NCI-H345 treated with DMSO at 0.1 percent for 48 hours (cell line): ENCODE results near the gene ANKIB1.

Source experiments
- DNase-seq: peaks from one replicate; lab custom pipeline; 2025; ENCODE audit not compliant: unreplicated experiment; lab: John Stamatoyannopoulos, UW

The ANKIB1 gene

DNA sequence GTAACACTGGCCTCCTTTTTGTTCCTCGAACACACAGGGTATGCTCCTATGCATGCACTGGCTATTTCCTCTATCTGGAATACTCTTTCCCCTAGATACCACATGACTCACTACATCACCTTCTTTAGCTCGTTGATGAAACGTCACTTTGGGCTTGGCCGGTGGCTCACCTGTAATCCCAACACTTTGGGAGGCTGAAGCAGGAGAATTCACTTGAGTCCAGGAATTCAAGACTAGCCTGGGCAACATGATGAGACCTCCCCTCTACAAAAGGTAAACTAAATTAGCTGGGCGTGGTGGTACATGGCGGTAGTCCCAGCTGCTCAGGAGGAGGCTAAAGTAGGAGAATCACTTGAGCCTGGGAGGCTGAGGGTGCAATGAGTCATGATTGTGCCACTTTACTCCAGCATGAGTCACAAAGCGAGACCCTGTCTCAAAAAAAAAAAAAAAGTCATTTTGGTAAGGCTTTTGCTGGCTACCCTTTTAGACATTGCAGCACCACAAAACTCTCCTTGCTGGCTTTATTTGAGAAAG is 14.5 kb downstream of the ANKIB1 start:
- no peak for DNase-seq

DNA sequence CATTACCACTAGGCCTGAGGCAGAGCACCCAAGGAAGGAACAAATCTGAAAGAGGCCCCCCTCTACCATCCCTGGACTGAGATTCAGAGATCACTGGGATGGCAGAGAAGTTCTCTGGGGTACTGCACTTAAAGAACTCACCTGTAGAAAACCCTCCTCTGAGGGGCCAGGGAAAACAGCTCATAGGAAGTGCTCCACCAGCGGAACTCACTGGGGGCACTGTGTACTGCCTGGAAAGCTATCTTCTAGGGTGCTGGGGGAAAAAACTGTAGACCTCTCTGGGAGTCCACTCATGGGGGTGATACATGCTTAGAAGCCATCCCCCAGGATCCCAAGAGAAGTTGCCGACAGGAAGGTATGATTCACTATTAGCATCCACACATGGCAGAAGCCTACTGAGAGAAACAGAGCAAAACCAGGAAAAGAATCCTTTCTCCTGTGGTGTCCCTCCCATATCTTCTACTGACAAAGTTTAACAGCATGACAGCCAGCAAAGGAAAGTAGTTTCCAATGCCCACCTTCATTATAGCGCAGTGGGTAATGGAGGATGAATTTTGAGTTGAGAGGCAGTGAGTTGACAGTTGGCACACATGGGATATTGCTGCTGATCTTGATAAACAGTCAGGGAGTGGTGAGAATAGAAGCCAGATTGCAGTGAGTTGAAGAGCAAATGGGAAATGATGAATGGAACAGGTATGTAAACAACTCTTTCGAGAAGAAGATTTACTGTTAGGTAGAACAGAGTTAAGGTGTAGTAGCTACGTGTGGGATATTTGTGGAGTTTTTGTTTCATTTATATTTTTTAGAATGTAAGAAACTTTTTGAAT is 20.9 kb downstream of the ANKIB1 start:
- DNase-seq = no peak

DNA sequence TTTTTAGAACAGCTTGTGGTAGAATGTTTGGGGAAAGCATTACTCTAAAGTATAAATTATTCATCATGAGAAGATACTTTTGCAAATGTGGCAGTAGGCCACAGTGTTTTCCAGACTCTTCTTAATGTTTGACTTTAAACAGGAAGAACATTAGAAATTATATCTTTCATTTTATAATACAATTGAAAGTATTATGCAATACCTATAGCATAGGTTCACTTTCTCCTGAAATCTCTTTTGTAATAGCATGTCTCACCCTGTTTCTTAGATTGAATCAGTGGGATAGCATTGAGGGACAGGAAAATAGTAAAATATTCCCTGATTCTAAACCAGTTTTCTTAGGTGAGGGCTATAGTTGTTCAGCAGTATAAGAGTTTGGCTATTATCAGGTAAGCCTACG is 23.1 kb downstream of the ANKIB1 start:
- DNase-seq = no peak

DNA sequence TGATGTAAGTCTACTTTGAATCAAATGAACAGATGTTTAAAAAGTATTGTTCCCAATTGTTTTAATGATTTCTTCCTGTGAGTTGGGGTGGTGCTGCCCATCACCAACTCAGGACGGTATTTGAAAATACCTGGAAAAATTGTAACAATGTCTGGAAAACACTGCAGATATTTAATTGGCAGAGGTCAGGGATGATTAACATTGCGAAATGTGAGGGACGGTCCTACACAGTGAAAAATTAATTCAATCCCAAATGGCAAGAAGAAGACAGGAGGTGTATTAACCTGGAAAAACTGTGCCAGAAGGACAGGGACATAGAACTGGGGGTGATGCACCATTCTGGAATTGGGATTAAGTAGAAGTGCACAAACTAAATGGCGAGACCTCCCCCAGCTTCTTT is 29.6 kb downstream of the ANKIB1 start:
- no peak for DNase-seq

DNA sequence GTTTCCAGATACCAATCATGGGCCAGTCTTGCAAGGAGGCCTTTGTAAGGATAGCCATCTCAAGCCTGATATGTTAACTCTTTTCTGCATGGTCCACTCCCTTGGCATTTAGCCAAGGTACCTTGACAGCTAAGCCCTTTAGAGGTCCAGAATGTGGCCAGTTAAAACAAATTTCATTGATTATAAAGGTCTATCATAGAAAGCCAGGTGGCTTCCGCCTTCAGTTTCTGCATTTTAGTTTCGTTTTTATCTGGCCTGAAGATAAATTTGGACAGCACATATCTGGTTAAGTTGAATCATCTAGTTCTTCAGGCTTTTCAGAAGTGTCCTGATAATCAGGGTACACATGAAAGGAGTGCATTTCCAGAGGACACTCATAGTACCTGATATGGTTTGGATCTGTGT is 30.7 kb downstream of the ANKIB1 start:
- no peak for DNase-seq

DNA sequence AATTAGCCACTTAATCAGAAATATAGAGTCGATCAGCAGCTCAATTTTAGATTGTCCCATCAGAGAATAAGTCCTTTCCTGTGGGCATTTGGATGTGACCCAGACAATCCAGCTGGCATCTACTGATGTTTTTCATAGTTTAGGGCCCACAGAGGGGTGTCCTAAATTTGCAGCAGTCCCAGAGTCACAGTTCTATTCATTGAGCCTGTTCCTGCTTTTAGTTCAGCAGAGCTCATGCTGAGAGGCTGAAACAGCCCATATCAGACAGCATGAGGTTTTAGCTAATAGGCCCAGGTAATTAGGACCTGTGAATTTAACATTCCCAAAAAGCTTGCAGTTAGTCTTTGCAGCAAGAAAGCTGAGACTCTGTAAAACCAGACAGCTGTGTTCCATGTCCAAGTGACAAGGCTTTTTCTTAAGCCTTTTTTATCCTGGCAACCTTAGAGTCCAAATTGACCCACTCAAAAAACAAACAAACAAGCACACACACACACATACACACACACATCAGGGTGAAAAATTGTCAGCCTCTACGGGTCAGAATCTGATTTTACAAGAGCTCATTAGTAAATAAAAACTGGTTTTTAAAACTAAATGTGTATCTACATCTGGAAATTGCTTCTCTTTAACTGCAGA is 33.7 kb downstream of the ANKIB1 start:
- DNase-seq = no peak

DNA sequence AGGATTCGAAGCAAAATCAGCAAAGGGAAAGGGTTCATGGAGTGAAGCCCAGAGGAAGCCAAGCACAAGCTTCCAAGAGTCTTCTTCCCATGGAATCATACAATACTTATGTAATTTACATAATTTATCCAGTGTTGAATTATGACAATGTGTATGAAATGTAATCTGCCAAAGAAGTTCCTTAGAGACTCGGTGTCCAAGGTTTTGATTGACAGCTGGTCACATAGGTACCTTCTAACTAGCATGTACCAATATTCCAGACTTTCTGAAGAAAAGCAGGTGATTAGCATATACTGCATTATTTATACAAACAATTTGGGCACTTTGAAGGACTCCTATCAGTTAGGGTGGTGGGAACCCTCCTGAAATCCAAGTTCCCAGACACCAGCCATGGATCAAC is 35.3 kb downstream of the ANKIB1 start:
- no peak for DNase-seq

DNA sequence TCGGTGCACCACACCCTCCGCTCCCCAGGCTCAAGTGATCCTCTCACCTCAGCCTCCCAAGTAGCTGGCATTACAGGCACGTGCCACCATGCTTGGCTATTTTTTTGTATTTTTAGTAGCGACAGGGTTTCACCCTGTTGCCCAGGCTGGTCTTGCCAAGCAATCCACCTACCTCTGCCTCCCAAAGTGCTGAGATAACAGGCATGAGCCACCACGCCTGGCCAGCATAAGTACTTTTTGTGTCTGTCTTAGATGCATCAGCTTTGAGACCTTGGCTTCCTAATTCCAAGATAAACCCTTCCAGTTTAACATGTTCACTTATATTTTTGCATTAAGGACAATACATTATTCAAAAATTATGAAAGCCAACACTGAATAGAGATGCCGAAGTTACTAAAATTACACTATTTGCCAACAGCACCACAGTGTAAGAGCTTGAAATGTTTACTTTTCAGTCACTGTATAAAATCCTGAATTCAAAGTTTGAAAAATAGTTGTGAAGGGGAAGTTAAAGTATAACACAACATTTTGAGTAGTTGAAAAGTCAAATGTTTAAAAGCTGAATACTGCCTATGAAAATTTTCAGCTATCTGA is 36.5 kb downstream of the ANKIB1 start:
- DNase-seq = no peak

DNA sequence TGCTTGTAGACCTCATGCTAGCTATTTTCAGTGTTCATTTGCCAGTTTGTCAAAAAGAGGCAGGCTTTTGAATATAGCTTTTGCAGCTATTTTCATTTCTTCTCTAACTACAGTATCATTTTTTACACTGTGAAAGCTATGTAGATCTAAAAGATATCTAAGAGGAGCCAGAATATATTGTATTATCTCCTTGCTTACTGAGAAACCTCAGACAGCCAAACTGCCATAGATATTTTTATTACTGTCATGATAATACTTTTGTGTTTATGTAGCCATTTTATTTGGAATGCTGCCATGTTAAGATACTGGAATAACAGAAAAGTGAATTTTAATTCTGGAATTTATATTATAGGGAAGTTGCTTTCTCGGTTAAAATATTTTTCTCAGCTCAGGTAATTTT is 37.2 kb downstream of the ANKIB1 start:
- DNase-seq = no peak

DNA sequence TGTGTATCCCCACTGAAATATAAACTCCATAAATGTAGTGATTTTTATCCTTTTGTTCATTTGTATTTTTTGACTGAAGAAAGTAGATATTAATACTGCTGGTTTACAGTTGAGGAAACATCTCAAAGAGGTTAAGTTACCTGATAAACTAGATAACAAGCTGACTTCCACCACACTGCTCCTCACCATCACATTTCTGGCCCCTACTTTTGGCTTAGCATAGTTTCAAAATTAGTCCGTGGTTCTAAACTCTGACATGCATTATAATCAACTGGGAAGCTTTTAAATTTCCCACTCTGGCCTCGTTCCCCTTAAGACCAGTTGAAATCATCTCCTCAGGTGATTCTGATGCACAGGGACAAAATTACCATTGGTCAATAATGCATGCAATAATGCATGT is 43.5 kb downstream of the ANKIB1 start:
- no peak for DNase-seq

DNA sequence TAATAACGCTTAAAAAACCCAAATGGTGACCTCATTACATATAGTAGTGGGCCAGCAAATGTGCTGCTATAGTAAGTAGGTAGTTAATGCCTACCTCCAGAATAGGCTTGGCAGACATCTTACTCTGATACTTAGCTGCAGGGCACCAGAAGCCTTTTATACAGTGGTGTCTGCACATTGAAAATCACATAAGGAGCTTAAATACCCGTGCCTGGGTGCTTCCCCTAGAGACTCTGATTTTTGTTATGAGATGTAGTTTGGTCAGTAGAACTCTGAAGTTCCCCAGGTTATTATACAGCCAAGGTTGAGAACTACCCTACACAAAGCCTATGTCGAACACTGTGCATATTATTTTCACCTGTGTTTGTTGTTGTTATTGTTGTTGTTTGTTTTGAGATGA is 47.2 kb downstream of the ANKIB1 start:
- DNase-seq = no peak

DNA sequence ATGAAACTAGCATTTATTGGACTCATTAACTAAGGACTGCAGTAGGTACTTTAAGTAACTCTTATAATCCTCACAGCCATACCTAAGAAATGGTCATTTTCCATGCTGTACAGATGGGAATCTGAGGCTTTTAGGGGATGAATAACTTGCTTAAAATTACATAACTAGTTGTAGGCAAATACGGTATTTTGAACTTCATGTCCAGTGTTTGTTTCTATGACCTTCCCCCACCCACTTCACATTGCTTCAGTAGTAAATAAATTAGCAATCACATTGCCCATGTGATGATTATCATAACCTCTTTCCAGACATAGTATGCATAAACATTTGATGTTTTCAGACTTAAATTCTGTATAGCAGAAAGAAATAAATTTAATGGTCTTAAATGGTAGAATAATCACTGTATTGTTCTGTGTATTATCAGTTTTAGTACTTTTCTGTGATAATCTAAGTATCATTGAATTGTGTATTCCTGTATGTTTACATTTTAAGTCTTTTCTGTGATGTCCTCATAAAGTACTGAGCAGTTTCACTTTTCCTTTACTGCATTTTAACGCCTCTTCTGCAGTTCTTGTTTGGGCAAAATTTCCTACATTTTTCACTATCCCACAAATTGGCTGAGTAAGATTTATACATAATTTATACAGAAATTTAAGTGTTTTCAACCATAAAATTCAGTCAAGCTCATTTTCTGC is 48.3 kb downstream of the ANKIB1 start:
- no peak for DNase-seq

DNA sequence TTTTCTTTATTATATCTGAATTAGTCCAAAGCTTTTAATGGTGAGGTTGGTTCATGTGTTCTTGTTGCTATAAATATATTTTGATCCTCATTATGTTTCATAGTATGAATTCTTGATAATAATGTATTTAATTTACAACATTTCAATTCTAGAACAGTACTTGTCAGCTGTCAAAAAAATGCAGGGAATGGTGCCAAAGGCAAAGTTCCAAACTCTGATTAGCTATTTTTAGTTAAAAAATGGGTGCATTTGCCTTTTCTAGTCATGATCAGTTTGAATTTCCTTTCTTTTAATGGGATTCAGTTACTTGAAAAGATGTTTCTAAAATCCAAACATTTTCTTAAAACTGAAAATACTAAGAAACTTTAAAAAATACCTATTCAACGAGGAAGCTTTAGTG is 49.6 kb downstream of the ANKIB1 start:
- DNase-seq = no peak

DNA sequence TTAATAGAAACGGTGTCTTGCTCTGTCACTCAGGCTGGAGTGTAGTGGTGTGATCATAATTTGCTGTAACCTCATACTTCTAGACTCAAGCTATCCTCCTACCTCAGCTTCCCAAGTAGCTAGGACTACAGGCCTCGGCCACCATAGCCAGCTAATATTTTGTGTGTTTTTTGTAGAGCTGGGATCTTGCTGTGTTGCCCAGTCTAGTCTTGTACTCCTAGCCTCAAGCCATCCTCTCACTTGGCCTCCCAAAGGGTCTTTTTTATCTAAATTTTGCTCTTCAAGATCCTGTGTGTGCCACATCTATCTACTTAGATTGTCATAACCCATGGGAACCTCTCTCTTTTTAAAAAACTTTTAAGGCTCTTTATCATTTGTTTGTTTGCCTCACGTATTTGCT is 50.5 kb downstream of the ANKIB1 start:
- DNase-seq = no peak

DNA sequence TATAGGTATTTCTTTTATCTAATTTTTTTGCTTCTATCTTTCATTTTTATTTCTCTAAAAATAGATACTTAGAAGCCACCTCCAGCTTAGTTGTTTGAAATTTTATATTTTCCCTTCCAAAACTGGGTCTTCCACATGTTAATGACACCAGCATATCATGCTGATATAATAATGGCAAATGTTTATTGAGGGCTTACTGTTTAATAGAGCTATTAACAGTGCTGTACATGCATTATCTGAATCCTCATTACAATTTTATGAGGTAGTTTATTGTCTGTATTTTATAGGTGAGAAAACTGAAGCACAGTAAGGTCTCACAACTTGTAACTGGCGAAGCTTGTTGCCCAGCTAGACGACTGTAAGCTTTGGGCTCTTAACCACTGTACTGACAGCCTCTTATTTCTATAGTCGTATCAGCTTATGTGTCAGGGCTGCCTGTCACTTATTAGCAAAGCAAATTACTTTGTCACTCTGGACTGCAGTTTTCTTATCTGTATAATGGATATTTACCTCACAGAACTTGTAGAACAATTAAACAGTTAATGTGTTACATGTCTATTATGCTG is 51.2 kb downstream of the ANKIB1 start:
- DNase-seq = no peak

DNA sequence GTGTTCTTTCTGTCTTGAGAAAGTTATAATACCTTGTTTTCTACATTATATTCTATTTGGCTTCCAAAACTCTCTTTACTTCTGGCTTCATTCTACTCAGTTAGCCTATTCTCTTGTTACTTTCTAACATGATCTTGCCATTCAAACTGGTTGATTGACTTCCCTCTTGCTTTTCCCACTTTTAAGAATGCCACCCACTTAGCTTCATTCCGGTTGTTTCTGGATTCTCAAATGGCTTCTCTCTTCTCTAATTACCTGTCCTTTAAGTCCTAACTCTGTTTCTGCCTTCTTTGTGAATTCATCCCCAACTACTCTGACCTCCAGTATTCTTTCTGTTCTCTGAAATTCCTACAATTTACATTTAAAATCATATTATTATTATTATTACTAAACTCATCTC is 52.0 kb downstream of the ANKIB1 start:
- no peak for DNase-seq

DNA sequence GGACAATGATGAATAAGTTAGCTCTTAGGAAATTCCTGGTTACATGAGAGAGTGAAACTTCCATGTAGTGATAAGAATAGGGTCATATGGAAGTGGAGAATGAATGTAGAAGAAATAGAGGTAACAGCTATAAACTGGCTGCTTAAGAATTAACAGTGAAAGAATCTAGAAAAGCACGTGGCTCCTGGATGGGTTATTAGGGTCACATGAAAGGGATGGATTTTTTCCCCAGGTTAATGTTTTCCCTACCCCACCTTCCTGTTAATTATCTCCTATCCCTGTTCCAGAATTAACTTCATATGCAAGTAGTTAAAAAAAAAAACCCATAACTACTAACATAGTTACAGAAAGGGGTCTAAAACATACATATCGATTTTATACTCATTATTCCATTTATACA is 58.0 kb downstream of the ANKIB1 start:
- no peak for DNase-seq

DNA sequence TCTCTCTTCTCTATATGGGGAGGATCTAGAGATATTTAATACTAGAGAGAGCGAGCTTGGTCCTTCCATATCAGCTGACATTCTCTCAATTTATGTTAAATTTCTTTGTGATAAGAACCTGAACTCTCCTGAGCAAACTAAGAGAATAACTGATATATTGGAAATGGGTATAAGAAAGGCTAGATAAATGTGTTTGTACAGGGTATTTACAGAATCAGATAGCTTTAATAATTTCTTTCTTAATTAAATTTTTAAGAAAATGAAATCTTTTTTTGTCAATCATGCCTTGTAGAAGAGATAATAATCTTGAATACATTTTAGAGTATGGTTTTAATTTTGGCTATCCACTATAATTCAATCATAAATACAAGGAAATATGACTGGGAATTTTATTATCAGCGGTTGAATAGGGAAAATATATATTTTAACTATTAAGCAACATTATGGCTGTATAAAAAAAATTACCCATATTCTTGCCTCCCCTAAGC is 58.7 kb downstream of the ANKIB1 start:
- no peak for DNase-seq

DNA sequence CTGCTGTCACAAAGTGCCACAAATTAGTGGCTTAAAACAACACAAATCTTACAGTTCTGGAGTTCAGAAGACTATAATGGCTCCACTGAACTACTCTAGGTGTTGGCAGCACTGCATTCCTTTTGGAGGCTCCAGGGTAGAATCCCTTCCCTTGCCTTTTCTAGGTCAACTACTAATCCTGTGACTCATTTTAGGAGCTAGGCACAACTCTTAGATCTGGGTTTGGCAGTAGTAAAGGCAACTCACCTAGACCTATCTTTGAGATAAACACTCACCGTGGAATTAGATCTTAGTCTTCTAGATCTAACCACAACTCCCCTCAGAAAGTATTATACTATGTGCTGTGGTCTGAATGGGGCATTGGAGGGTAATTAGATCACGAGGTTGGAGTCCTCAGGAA is 60.4 kb downstream of the ANKIB1 start:
- DNase-seq = no peak

DNA sequence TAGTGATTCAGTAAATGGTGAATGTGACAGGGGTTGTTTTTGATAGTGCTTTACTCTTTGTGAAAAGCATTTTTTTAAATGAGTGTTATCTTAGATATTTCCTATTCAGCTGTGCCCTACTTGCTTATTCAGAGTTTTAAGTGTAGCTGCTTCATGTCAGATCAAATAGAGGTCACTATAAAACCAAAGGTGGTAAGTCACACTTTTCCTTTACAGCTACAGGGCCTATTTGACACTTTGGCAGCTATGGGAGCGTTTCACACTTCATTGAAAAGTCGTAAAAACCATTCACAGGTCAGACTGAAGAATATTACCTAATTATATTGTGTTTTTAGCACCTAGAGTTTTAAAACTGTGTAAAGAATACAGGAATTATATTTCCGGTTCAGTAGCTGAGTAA is 67.3 kb downstream of the ANKIB1 start:
- DNase-seq = no peak

DNA sequence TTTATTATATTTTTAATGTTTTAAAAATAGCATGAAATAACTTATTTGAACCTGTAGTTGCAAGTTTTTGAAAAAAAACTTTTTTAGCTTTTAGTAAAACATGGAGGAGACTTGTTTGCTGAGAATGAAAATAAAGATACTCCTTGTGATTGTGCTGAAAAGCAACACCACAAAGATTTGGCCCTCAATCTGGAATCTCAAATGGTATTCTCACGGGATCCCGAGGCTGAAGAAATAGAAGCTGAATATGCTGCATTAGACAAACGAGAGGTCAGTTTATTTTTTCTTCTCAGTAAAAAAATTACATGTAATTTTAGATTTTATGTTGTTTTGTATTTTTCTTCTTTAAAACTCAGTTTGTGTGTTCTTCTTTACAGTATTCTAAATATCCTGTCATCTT is 73.5 kb downstream of the ANKIB1 start:
- DNase-seq = no peak
